ENCODE results near the gene TMEM129. TPM values are rescaled to one million over a fixed set of nuclear protein-coding genes. Genes with fewer than 3 reads are reported as not detected.
"Not testable (repeated sequence)": the region's sequence is repeated elsewhere in the genome, so short reads cannot be mapped to it uniquely, and the experiment has no call there.

TMEM129 gene
- total and polyA plus RNA-seq, 5 experiments from 2014 or later: 26.9 to 41.7 (median 34.0) TPM

GRCh38 chr4:1713003-1713851, 7.9 kb downstream of the TMEM129 start:
- peaks cover 0 to 16% (median 0%) of the 10 kb centered on the region in 3 donors for H3K36me3 Mint-ChIP-seq
- no peaks in the 10 kb centered on the region for H3K27me3 Mint-ChIP-seq
- H3K9me3 Mint-ChIP-seq: no peaks in the 10 kb centered on the region
- peak overlapping the region; percentile 91 to 97 (median 94) for H3K4me3 Mint-ChIP-seq
- POLR2A ChIA-PET: interaction anchor here (0.6 to 3.8 kb wide), 12 partner anchors 9 to 726 kb away, joined by 3 to 124 read pairs (median 6); partner anchors contain the start of genes FAM53A, IDUA, NSD2 and TACC3
- DNase-seq (no peak), ATAC-seq (peak in 1 of 2 donors; percentile 2)
- H3K4me1 Mint-ChIP-seq: peaks cover 20 to 72% (median 57%) of the 10 kb centered on the region in 4 donors
- peak overlapping the region; percentile 91 to 97 (median 96) for H3K27ac Mint-ChIP-seq

GRCh38 chr4:1712216-1713002, 8.7 kb downstream of the TMEM129 start, which contains the start of gene SLBP:
SLBP (minus strand) TSS chr4:1712319; CDS start chr4:1712188, 131 bp downstream.
- POLR2A ChIA-PET: interaction anchor here (0.9 to 3.8 kb wide), 14 partner anchors 9 to 463 kb away, joined by 3 to 124 read pairs (median 6); partner anchors contain the start of genes CTBP1, FAM53A, NELFA and NSD2
- ATAC-seq: peak; percentile 86 to 88
- Mint-ChIP-seq H3K4me1 (peaks cover 20 to 76% (median 58%) of the 10 kb centered on the region in 4 donors), H3K4me3 (peak within 1 kb of the TSS; percentile 91 to 97 (median 94)), H3K36me3 (peaks cover 0 to 17% (median 0%) of the 10 kb centered on the region in 3 donors), H3K27ac (peak within 1 kb of the TSS; percentile 91 to 97 (median 96)), H3K27me3 (no peaks in the 10 kb centered on the region), H3K9me3 (no peaks in the 10 kb centered on the region)
- peak; percentile 96 to 99 (median 98) for DNase-seq

DNA sequence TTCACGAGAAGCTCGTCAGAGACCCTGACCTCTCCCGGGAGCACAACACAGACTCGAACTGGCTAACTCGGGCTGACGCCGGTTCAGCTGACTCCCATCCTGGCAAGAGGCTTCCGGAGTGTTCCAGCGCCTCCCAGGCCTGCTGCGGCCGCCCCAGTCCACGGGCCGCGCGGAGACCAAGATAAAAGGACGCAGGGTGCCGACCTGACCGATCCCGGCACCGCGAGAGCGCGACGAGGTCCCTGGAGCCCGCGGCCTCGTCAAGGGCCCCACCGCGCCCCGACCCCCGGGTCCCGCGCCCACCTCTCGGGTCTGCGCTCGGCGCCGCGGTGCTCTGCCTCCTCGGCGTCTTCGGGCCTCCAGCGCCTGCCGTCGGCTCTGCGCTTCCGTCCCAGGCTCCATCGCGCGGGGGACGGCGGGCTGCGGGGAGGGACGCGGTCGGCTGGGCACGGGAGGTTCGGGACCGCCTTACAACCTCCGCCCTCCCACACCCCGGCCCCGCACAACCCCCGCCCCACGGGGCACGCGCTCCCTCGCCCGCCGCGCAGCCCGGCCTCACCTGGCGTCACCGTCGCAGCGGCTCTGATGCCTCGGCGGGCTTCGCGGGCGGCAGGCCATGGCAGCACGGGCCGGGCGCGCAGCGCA, 9.4 kb downstream of the TMEM129 start:
- H3K27me3 Mint-ChIP-seq: no peaks in the 10 kb centered on the region
- peak in 3 of 10 donors; percentile 35 to 43 (median 39) for DNase-seq

DNA sequence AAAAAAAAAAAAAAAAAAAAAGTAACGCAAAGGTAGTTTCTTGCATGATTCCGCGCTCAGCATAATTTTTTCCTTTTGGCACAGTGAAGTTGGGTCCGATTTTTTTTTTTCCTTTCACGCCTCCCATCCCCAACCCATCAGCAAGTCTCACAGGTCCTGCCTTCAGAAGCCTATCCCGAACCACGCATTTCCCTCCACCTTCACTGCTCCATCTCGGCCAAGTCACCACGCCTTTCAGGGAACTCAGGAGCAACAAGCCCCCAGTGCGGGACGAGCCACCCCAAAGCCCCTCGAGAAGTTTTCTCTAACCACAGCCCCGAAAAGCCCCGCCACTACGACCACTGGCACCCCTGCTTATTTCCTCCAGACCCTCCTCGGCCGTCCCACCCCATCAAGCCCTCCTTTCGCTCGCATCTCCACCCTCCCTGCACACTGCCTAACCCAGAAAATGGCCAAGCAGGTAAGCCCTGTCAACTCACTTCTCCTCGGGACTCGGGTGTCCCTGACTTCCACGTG, 10.0 kb downstream of the TMEM129 start:
- peak overlapping the region; percentile 87 to 92 (median 91) for H3K4me3 Mint-ChIP-seq
- no peaks in the 10 kb centered on the region for H3K9me3 Mint-ChIP-seq
- peaks cover 0 to 22% (median under 1%) of the 10 kb centered on the region in 3 donors for H3K36me3 Mint-ChIP-seq
- ATAC-seq: no peak
- peak overlapping the region; percentile 89 to 95 (median 93) for H3K27ac Mint-ChIP-seq
- H3K4me1 Mint-ChIP-seq: peaks cover 22 to 77% (median 57%) of the 10 kb centered on the region in 4 donors
- no peak for DNase-seq
- no peaks in the 10 kb centered on the region for H3K27me3 Mint-ChIP-seq
- POLR2A ChIA-PET: interaction anchor here (1.7 to 3.8 kb wide), 4 partner anchors 11 to 462 kb away, joined by 9 to 124 read pairs (median 24); partner anchors contain the start of genes CTBP1, TACC3 and TMEM129

More for the DNA sequence above, 9.4 kb downstream of the TMEM129 start:
- POLR2A ChIA-PET: interaction anchor here (0.9 to 3.8 kb wide), 13 partner anchors 8 to 463 kb away, joined by 3 to 124 read pairs (median 6); partner anchors contain the start of genes CTBP1, FAM53A, NELFA and NSD2
- Mint-ChIP-seq H3K36me3 (peaks cover 0 to 17% (median 0%) of the 10 kb centered on the region in 3 donors), H3K9me3 (no peaks in the 10 kb centered on the region), H3K4me3 (peak overlapping the region; percentile 87 to 92 (median 91)), H3K4me1 (peaks cover 20 to 75% (median 58%) of the 10 kb centered on the region in 4 donors), H3K27ac (peak overlapping the region; percentile 89 to 97 (median 94))
- ATAC-seq: peak; percentile 36 to 43

DNA sequence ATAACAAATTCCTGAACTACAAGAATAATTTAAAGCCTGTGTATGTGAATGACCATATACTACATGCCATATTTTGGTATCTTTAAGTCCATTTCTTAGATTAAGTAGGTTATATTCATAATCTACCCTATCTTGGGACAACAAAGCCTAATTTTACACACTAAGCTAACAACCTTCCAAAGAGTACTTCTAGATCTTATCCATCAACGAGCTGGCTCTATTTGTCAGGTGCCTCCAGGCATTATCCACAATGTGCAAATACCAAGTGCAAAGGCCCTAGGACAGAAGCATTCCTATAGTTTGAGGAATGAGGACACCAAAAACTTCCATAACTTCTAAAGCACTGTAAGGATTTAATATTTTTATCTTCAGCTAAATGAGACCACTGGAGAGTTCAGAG, 12.5 kb downstream of the TMEM129 start:
- Mint-ChIP-seq H3K9me3 (no peaks in the 10 kb centered on the region), H3K27me3 (no peaks in the 10 kb centered on the region), H3K4me3 (peak overlapping the region in 2 of 10 donors; percentile 20 to 38), H3K36me3 (peaks cover 0 to 43% (median 1%) of the 10 kb centered on the region in 3 donors), H3K4me1 (peaks cover 26 to 61% (median 45%) of the 10 kb centered on the region in 4 donors), H3K27ac (peak overlapping the region in 6 of 10 donors; percentile 12 to 75 (median 47))
- POLR2A ChIA-PET: interaction anchor here (0.7 to 1.8 kb wide), 3 partner anchors 15 to 98 kb away, joined by 3 to 8 read pairs (median 7); no protein-coding TSS in a partner anchor
- ATAC-seq (no peak), DNase-seq (no peak)

GRCh38 chr4:1706358-1706757, 14.8 kb downstream of the TMEM129 start:
- POLR2A ChIA-PET: interaction anchor here (1.0 kb wide), 1 partner anchor 12 kb away, joined by 3 read pairs; no protein-coding TSS in a partner anchor
- no peak overlapping the region for H3K27ac Mint-ChIP-seq
- H3K36me3 Mint-ChIP-seq: peaks cover 0 to 63% (median 8%) of the 10 kb centered on the region in 3 donors
- H3K4me3 Mint-ChIP-seq: no peak overlapping the region
- H3K9me3 Mint-ChIP-seq: no peaks in the 10 kb centered on the region
- DNase-seq (no peak), ATAC-seq (no peak)
- H3K4me1 Mint-ChIP-seq: peaks cover 26 to 63% (median 37%) of the 10 kb centered on the region in 4 donors
- H3K27me3 Mint-ChIP-seq: no peaks in the 10 kb centered on the region

- POLR2A ChIA-PET: interaction anchor here (1.0 kb wide), 1 partner anchor 12 kb away, joined by 3 read pairs; no protein-coding TSS in a partner anchor
- Mint-ChIP-seq H3K9me3 (no peaks in the 10 kb centered on the region), H3K36me3 (peaks cover 0 to 67% (median 8%) of the 10 kb centered on the region in 3 donors), H3K27me3 (no peaks in the 10 kb centered on the region), H3K4me3 (no peak overlapping the region), H3K4me1 (peaks cover 21 to 57% (median 31%) of the 10 kb centered on the region in 4 donors), H3K27ac (peak overlapping the region in 1 of 10 donors; percentile 25)
- DNase-seq (no peak), ATAC-seq (no peak)
These were observed 15.4 kb downstream of the TMEM129 start for GRCh38 chr4:1705732-1706131.

GRCh38 chr4:1703867-1704266, 17.3 kb downstream of the TMEM129 start:
- POLR2A ChIA-PET: interaction anchor here (2.3 kb wide), 1 partner anchor 9 kb away, joined by 8 read pairs; the partner anchor contains the start of gene SLBP
- no peak overlapping the region for H3K27ac Mint-ChIP-seq
- H3K4me3 Mint-ChIP-seq: no peak overlapping the region
- no peaks in the 10 kb centered on the region for H3K27me3 Mint-ChIP-seq
- no peak for DNase-seq
- peaks cover 12 to 41% (median 14%) of the 10 kb centered on the region in 4 donors for H3K4me1 Mint-ChIP-seq
- no peaks in the 10 kb centered on the region for H3K9me3 Mint-ChIP-seq
- H3K36me3 Mint-ChIP-seq: peaks cover 0 to 76% (median 14%) of the 10 kb centered on the region in 3 donors
- no peak for ATAC-seq

- not testable (repeated sequence) for DNase-seq, H3K4me3 Mint-ChIP-seq, H3K27me3 Mint-ChIP-seq, H3K9me3 Mint-ChIP-seq, ATAC-seq
- POLR2A ChIA-PET: interaction anchor here (0.6 to 1.8 kb wide), 4 partner anchors 8 to 35 kb away, joined by 3 to 9 read pairs (median 3); partner anchors contain the start of gene SLBP
- Mint-ChIP-seq H3K36me3 (peaks cover 0 to 91% (median 17%) of the 10 kb centered on the region in 3 donors), H3K4me1 (peaks cover 4 to 29% (median 8%) of the 10 kb centered on the region in 4 donors), H3K27ac (peak overlapping the region in 2 of 10 donors; percentile 18 to 58)
These were observed 19.5 kb downstream of the TMEM129 start for GRCh38 chr4:1701671-1702070.

GRCh38 chr4:1695913-1696312, 25.2 kb downstream of the TMEM129 start:
- H3K36me3 Mint-ChIP-seq: peaks cover 0 to 90% (median 17%) of the 10 kb centered on the region in 3 donors

More at GRCh38 chr4:1695913-1696312, 25.2 kb downstream of the TMEM129 start:
- Mint-ChIP-seq H3K27ac (peak overlapping the region in 1 of 10 donors; percentile 61), H3K27me3 (no peaks in the 10 kb centered on the region), H3K4me3 (no peak overlapping the region), H3K4me1 (peaks cover 0 to 5% (median 3%) of the 10 kb centered on the region in 4 donors), H3K9me3 (no peaks in the 10 kb centered on the region)
- POLR2A ChIA-PET: interaction anchor here (0.5 to 6.5 kb wide), 3 partner anchors 17 to 116 kb away, joined by 3 to 85 read pairs (median 6); partner anchors contain the start of gene SLBP
- DNase-seq: no peak
- no peak for ATAC-seq

All from naive thymus-derived CD8-positive, alpha-beta T cell (primary cell).